CD4-positive, alpha-beta T cell treated with Interleukin-4 for 4 hours (primary cell): ENCODE data around the gene SHROOM2.

ENCODE experiments used
- DNase-seq: peaks from one replicate; pipeline ENCODE4 v3.0.0-alpha.2; 2020

SHROOM2 gene

GRCh38 chrX:9952300-9952699 is 166.1 kb downstream of the SHROOM2 start:
- no peak for DNase-seq

GRCh38 chrX:9953396-9953795 is 167.2 kb downstream of the SHROOM2 start:
- no peak for DNase-seq

GRCh38 chrX:9955506-9955905 is 169.3 kb downstream of the SHROOM2 start:
- DNase-seq, result no peak

GRCh38 chrX:9957743-9958142 is 171.5 kb downstream of the SHROOM2 start:
- no peak for DNase-seq

GRCh38 chrX:9958183-9958582 is 172.0 kb downstream of the SHROOM2 start:
- DNase-seq, result no peak

GRCh38 chrX:9961750-9962149 is 175.5 kb downstream of the SHROOM2 start:
- DNase-seq, result no peak

- DNase-seq, result no peak
Measured at GRCh38 chrX:9966775-9967408, 180.7 kb downstream of the SHROOM2 start, which contains the start of gene CLDN34. TSS of gene CLDN34 (plus strand) at chrX:9967358. CDS start at chrX:9967358, 0 bp downstream.

GRCh38 chrX:9977635-9978034 is 191.4 kb downstream of the SHROOM2 start:
- no peak for DNase-seq

- DNase-seq, result no peak
Measured at GRCh38 chrX:9980401-9980800, 194.2 kb downstream of the SHROOM2 start.

- DNase-seq, result no peak
Measured at GRCh38 chrX:9980927-9981326, 194.7 kb downstream of the SHROOM2 start.

GRCh38 chrX:9983441-9983840 is 197.2 kb downstream of the SHROOM2 start:
- no peak for DNase-seq

- DNase-seq, result no peak
Measured at GRCh38 chrX:9983846-9984245, 197.6 kb downstream of the SHROOM2 start.

- DNase-seq, result peak; percentile 8
Measured at GRCh38 chrX:9988762-9989161, 202.5 kb downstream of the SHROOM2 start.

GRCh38 chrX:9992061-9992460 is 205.8 kb downstream of the SHROOM2 start:
- no peak for DNase-seq

GRCh38 chrX:9992724-9993123 is 206.5 kb downstream of the SHROOM2 start:
- no peak for DNase-seq

- peak; percentile 58 for DNase-seq
Measured at GRCh38 chrX:9995855-9996339, 209.7 kb downstream of the SHROOM2 start.

GRCh38 chrX:9997041-9997440 is 210.8 kb downstream of the SHROOM2 start:
- DNase-seq, result no peak

- DNase-seq, result peak; percentile 25
Measured at GRCh38 chrX:9997524-9997923, 211.3 kb downstream of the SHROOM2 start.
